PC-3 (cell line): ENCODE measurements around the gene TSPAN9.

Experiments used
- CTCF ChIP-seq: fragments of 300-600 bp; sonication (generic); conservative IDR thresholded peaks from 2 replicates; pipeline ENCODE4 v1.5.1; 2017; ENCODE audit warnings: antibody characterized with exemption, low read depth, mild to moderate bottlenecking, low read length
- EZH2 ChIP-seq: fragments of 300-600 bp; sonication (generic); IDR thresholded peaks from one replicate; pipeline ENCODE4 v1.6.1; 2017; ENCODE audit warnings: antibody characterized with exemption, mild to moderate bottlenecking, low read length; ENCODE audit not compliant: unreplicated experiment
- EZH2phosphoT487 ChIP-seq: fragments of 300-600 bp; sonication (generic); IDR thresholded peaks from 2 replicates; pipeline ENCODE4 v1.6.1; 2018; ENCODE audit warnings: mild to moderate bottlenecking, antibody characterized with exemption, low read length, borderline replicate concordance

GRCh38 chr12:3155702-3156370, 78.7 kb downstream of the TSPAN9 start:
- no peak for TF ChIP-seq CTCF
- no peak for TF ChIP-seq EZH2phosphoT487
- no peak for TF ChIP-seq EZH2
